Measurements from ENCODE around the gene HSCB.

HSCB gene

DNA sequence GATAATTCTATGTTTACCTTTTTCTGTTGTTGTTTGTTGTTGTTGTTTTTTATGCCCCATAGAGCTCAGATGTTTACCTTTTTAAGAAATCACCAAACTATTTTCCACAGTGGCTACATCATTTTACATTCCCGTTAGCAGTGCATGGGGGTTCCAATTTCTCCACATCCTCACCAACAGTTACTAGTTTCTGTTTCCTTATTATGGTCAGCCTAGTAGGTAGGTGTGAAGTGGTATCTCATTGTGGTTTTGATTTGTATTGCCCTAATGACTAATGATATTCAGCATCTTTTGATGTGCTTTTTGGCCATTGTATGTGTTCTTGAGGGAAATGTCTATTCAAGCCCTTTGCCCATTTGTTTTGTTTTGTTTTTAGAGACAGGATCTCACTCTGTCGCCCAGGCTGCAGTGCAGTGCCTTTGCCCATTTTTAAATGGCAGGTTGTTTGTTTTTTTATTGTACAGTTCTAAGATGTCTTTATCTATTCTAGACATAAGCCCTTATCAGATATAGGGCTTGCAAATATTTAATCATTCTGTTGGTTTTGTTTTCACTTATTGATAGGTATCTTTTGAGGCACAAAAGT, 27.7 kb upstream of the HSCB start:
- H3K4me3 ChIP-seq (ENCODE audit: low read depth in 1 of 5, low read length in 5 of 5) = no peak overlapping the region
- no peaks in the 10 kb centered on the region for H3K36me3 ChIP-seq (ENCODE audit: control insufficient read depth in 5 of 5, insufficient read depth in 5 of 5, low read length in 5 of 5)
- no peaks in the 10 kb centered on the region for H3K9me3 ChIP-seq (ENCODE audit: control insufficient read depth in 5 of 5, low read length in 5 of 5)
- H3K27me3 ChIP-seq (ENCODE audit: control insufficient read depth in 5 of 5, insufficient read depth in 4 of 5, low read length in 5 of 5) = no peaks in the 10 kb centered on the region
- peaks cover 1 to 21% (median 11%) of the 10 kb centered on the region in 5 donors for H3K4me1 ChIP-seq (ENCODE audit: control insufficient read depth in 5 of 5, insufficient read depth in 5 of 5, low read length in 5 of 5)
- no peak overlapping the region for H3K27ac ChIP-seq (ENCODE audit: low read depth, low read length)
- no peak overlapping the region for H3K9ac ChIP-seq (ENCODE audit: low read length in 5 of 5)

GRCh38 chr22:28715611-28716010, 26.2 kb upstream of the HSCB start:
- Histone ChIP-seq H3K9me3 (ENCODE audit: control insufficient read depth in 5 of 5, low read length in 5 of 5) (no peaks in the 10 kb centered on the region), H3K36me3 (ENCODE audit: control insufficient read depth in 5 of 5, insufficient read depth in 5 of 5, low read length in 5 of 5) (no peaks in the 10 kb centered on the region), H3K27ac (ENCODE audit: low read depth, low read length) (no peak overlapping the region), H3K4me1 (ENCODE audit: control insufficient read depth in 5 of 5, insufficient read depth in 5 of 5, low read length in 5 of 5) (peaks cover 1 to 14% (median 8%) of the 10 kb centered on the region in 5 donors), H3K27me3 (ENCODE audit: control insufficient read depth in 5 of 5, insufficient read depth in 4 of 5, low read length in 5 of 5) (no peaks in the 10 kb centered on the region), H3K4me3 (ENCODE audit: low read depth in 1 of 5, low read length in 5 of 5) (no peak overlapping the region), H3K9ac (ENCODE audit: low read length in 5 of 5) (no peak overlapping the region)

DNA sequence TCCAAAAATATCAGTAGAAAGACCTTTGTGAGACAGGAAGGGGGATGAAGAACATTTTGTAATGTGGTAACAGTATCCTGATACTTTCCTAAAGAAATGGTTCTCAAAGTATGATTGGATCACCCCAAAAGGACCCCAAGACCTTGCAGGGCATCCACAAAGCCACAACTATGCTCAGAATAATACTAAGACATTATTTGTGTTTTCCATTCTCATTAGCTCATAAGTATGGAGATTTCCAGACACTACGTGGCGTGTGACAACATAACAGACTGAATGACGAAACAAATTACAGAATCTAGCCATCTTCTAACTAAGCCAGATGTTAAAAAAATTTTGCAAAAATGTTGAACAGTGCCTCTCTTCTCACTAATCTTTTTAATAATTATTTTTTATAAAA, 25.2 kb upstream of the HSCB start:
- H3K27ac ChIP-seq (ENCODE audit: low read depth, low read length) = no peak overlapping the region
- H3K27me3 ChIP-seq (ENCODE audit: control insufficient read depth in 5 of 5, insufficient read depth in 4 of 5, low read length in 5 of 5) = no peaks in the 10 kb centered on the region
- H3K9me3 ChIP-seq (ENCODE audit: control insufficient read depth in 5 of 5, low read length in 5 of 5) = no peaks in the 10 kb centered on the region
- no peaks in the 10 kb centered on the region for H3K36me3 ChIP-seq (ENCODE audit: control insufficient read depth in 5 of 5, insufficient read depth in 5 of 5, low read length in 5 of 5)
- peaks cover under 1 to 11% (median 6%) of the 10 kb centered on the region in 5 donors for H3K4me1 ChIP-seq (ENCODE audit: control insufficient read depth in 5 of 5, insufficient read depth in 5 of 5, low read length in 5 of 5)
- no peak overlapping the region for H3K9ac ChIP-seq (ENCODE audit: low read length in 5 of 5)
- H3K4me3 ChIP-seq (ENCODE audit: low read depth in 1 of 5, low read length in 5 of 5) = no peak overlapping the region

GRCh38 chr22:28718044-28718443, 23.8 kb upstream of the HSCB start:
- Histone ChIP-seq H3K4me3 (ENCODE audit: low read depth in 1 of 5, low read length in 5 of 5) (no peak overlapping the region), H3K9me3 (ENCODE audit: control insufficient read depth in 5 of 5, low read length in 5 of 5) (no peaks in the 10 kb centered on the region), H3K36me3 (ENCODE audit: control insufficient read depth in 5 of 5, insufficient read depth in 5 of 5, low read length in 5 of 5) (no peaks in the 10 kb centered on the region), H3K4me1 (ENCODE audit: control insufficient read depth in 5 of 5, insufficient read depth in 5 of 5, low read length in 5 of 5) (no peaks in the 10 kb centered on the region), H3K27ac (ENCODE audit: low read depth, low read length) (no peak overlapping the region), H3K27me3 (ENCODE audit: control insufficient read depth in 5 of 5, insufficient read depth in 4 of 5, low read length in 5 of 5) (no peaks in the 10 kb centered on the region), H3K9ac (ENCODE audit: low read length in 5 of 5) (no peak overlapping the region)

DNA sequence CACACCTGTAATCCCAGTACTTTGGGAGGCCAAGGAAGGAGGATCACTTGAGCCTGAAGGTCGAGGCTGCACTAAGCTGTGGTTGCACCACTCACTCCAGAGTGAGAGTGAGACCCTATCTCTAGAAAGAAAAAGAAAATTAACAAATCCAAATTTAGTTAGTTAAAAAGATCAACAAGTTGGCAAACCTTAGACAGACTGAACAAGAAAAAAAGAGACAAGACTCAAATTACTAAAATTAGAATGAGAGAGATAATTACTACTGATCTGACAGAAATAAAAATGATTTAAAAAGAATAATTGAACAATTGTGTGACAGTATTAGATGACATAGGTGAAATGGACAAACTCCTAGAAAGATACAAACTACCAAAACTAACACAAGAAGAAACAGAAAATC, 13.8 kb upstream of the HSCB start:
- peaks cover 0 to 2% (median 0%) of the 10 kb centered on the region in 5 donors for H3K4me1 ChIP-seq (ENCODE audit: control insufficient read depth in 5 of 5, insufficient read depth in 5 of 5, low read length in 5 of 5)
- no peak overlapping the region for H3K27ac ChIP-seq (ENCODE audit: low read depth, low read length)
- H3K27me3 ChIP-seq (ENCODE audit: control insufficient read depth in 5 of 5, insufficient read depth in 4 of 5, low read length in 5 of 5) = no peaks in the 10 kb centered on the region
- H3K9me3 ChIP-seq (ENCODE audit: control insufficient read depth in 5 of 5, low read length in 5 of 5) = no peaks in the 10 kb centered on the region
- no peaks in the 10 kb centered on the region for H3K36me3 ChIP-seq (ENCODE audit: control insufficient read depth in 5 of 5, insufficient read depth in 5 of 5, low read length in 5 of 5)
- H3K4me3 ChIP-seq (ENCODE audit: low read depth in 1 of 5, low read length in 5 of 5) = no peak overlapping the region
- H3K9ac ChIP-seq (ENCODE audit: low read length in 5 of 5) = no peak overlapping the region

- H3K36me3 ChIP-seq (ENCODE audit: control insufficient read depth in 5 of 5, insufficient read depth in 5 of 5, low read length in 5 of 5) = peaks cover 0 to 3% (median 0%) of the 10 kb centered on the region in 5 donors
- no peaks in the 10 kb centered on the region for H3K9me3 ChIP-seq (ENCODE audit: control insufficient read depth in 5 of 5, low read length in 5 of 5)
- no peak overlapping the region for H3K4me3 ChIP-seq (ENCODE audit: low read depth in 1 of 5, low read length in 5 of 5)
- no peak overlapping the region for H3K27ac ChIP-seq (ENCODE audit: low read depth, low read length)
- no peaks in the 10 kb centered on the region for H3K27me3 ChIP-seq (ENCODE audit: control insufficient read depth in 5 of 5, insufficient read depth in 4 of 5, low read length in 5 of 5)
- peaks cover 0 to 2% (median 0%) of the 10 kb centered on the region in 5 donors for H3K4me1 ChIP-seq (ENCODE audit: control insufficient read depth in 5 of 5, insufficient read depth in 5 of 5, low read length in 5 of 5)
- H3K9ac ChIP-seq (ENCODE audit: low read length in 5 of 5) = no peak overlapping the region
These were observed 13.1 kb upstream of the HSCB start for GRCh38 chr22:28728621-28729313.

- H3K4me3 ChIP-seq (ENCODE audit: low read depth in 1 of 5, low read length in 5 of 5) = no peak overlapping the region
- H3K36me3 ChIP-seq (ENCODE audit: control insufficient read depth in 5 of 5, insufficient read depth in 5 of 5, low read length in 5 of 5) = peaks cover 0 to 3% (median 0%) of the 10 kb centered on the region in 5 donors
- no peak overlapping the region for H3K27ac ChIP-seq (ENCODE audit: low read depth, low read length)
- no peak overlapping the region for H3K9ac ChIP-seq (ENCODE audit: low read length in 5 of 5)
- peaks cover 0 to 2% (median 0%) of the 10 kb centered on the region in 5 donors for H3K4me1 ChIP-seq (ENCODE audit: control insufficient read depth in 5 of 5, insufficient read depth in 5 of 5, low read length in 5 of 5)
- no peaks in the 10 kb centered on the region for H3K9me3 ChIP-seq (ENCODE audit: control insufficient read depth in 5 of 5, low read length in 5 of 5)
- no peaks in the 10 kb centered on the region for H3K27me3 ChIP-seq (ENCODE audit: control insufficient read depth in 5 of 5, insufficient read depth in 4 of 5, low read length in 5 of 5)
These were observed 11.7 kb upstream of the HSCB start for GRCh38 chr22:28730179-28730578.

GRCh38 chr22:28734393-28734792, 7.4 kb upstream of the HSCB start:
- H3K36me3 ChIP-seq (ENCODE audit: control insufficient read depth in 5 of 5, insufficient read depth in 5 of 5, low read length in 5 of 5) = peaks cover 0 to 3% (median 0%) of the 10 kb centered on the region in 5 donors
- no peak overlapping the region for H3K9ac ChIP-seq (ENCODE audit: low read length in 5 of 5)
- H3K27me3 ChIP-seq (ENCODE audit: control insufficient read depth in 5 of 5, insufficient read depth in 4 of 5, low read length in 5 of 5) = no peaks in the 10 kb centered on the region
- H3K9me3 ChIP-seq (ENCODE audit: control insufficient read depth in 5 of 5, low read length in 5 of 5) = no peaks in the 10 kb centered on the region
- no peak overlapping the region for H3K4me3 ChIP-seq (ENCODE audit: low read depth in 1 of 5, low read length in 5 of 5)
- peaks cover 0 to 2% (median 0%) of the 10 kb centered on the region in 5 donors for H3K4me1 ChIP-seq (ENCODE audit: control insufficient read depth in 5 of 5, insufficient read depth in 5 of 5, low read length in 5 of 5)
- H3K27ac ChIP-seq (ENCODE audit: low read depth, low read length) = no peak overlapping the region

DNA sequence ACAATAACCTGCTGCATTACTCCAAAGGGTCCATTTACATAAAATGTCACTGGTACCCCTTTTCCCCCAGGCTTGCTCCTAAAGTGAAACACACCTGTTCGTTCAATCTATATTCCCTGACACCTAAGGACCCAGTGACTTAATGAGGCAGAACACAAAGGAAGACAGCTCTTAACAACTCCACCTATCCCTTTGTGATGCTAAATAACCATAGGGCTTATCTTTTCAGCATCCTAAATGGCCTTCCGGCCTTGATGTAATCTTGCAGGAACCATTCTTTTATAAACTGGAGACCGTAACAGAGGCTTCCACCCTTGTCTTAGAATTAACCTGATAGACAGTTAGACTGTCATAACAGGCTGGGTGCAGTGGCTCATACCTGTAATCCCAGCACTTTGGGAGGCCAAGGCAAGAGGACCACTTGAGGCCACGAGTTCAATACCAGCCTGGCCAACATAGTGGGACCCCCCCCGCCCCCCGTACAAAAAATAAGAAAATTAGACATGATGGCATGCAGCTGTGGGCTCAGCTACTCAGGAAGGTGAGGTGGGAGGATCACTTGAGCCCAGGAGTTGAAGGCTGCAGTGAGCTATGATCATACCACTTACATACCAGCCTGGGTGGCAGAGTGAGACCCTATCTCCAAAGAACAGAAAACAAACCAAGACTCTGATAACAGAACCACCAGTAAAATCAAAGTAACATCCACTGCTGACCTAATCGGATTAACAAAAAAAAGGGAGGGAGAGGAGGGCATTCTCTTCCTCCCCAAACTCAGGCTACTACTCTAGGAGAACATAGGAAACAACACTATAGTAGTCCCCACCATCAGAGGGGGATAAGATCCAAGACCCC, 5.3 kb upstream of the HSCB start:
- Histone ChIP-seq H3K4me1 (ENCODE audit: control insufficient read depth in 5 of 5, insufficient read depth in 5 of 5, low read length in 5 of 5) (peaks cover 0 to 5% (median 5%) of the 10 kb centered on the region in 5 donors), H3K9me3 (ENCODE audit: control insufficient read depth in 5 of 5, low read length in 5 of 5) (no peaks in the 10 kb centered on the region), H3K4me3 (ENCODE audit: low read depth in 1 of 5, low read length in 5 of 5) (no peak overlapping the region), H3K27me3 (ENCODE audit: control insufficient read depth in 5 of 5, insufficient read depth in 4 of 5, low read length in 5 of 5) (no peaks in the 10 kb centered on the region), H3K9ac (ENCODE audit: low read length in 5 of 5) (no peak overlapping the region), H3K27ac (ENCODE audit: low read depth, low read length) (no peak overlapping the region), H3K36me3 (ENCODE audit: control insufficient read depth in 5 of 5, insufficient read depth in 5 of 5, low read length in 5 of 5) (peaks cover 0 to 3% (median 0%) of the 10 kb centered on the region in 5 donors)

DNA sequence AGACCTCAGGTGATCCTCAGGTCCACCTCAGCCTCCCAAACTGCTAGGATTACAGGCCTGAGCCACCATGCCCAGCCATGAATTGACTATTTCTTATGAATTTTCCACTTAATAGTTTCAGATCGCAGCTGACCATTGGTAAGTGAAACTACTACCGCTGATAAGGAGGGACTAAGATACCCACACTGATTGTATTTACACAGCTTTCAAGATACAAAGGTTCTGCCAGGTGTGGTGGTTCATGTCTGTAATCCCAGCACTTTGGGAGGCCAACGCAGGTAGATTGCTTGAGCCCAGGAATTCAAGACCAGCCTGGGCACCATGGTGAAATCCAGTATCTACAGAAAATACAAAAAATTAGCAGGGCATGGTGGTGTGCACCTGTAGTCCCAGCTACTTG, 4.1 kb upstream of the HSCB start:
- no peak overlapping the region for H3K27ac ChIP-seq (ENCODE audit: low read depth, low read length)
- H3K36me3 ChIP-seq (ENCODE audit: control insufficient read depth in 5 of 5, insufficient read depth in 5 of 5, low read length in 5 of 5) = peaks cover 0 to 3% (median 0%) of the 10 kb centered on the region in 5 donors
- H3K9ac ChIP-seq (ENCODE audit: low read length in 5 of 5) = no peak overlapping the region
- H3K9me3 ChIP-seq (ENCODE audit: control insufficient read depth in 5 of 5, low read length in 5 of 5) = no peaks in the 10 kb centered on the region
- H3K4me1 ChIP-seq (ENCODE audit: control insufficient read depth in 5 of 5, insufficient read depth in 5 of 5, low read length in 5 of 5) = peaks cover 2 to 12% (median 7%) of the 10 kb centered on the region in 5 donors
- no peak overlapping the region for H3K4me3 ChIP-seq (ENCODE audit: low read depth in 1 of 5, low read length in 5 of 5)
- H3K27me3 ChIP-seq (ENCODE audit: control insufficient read depth in 5 of 5, insufficient read depth in 4 of 5, low read length in 5 of 5) = no peaks in the 10 kb centered on the region

Data from subcutaneous abdominal adipose tissue (tissue), 5 donors.